GM19025 (cell line): Measurements from ENCODE around the gene LPXN.

Source experiments
- ATAC-seq: cut with Tn5 transposase; IDR thresholded peaks from one replicate; pipeline ENCODE4 v1.9.1; 2021; ENCODE audit warnings: mild to moderate bottlenecking, low read depth, moderate library complexity; ENCODE audit not compliant: unreplicated experiment

Gene LPXN

GRCh38 chr11:58575377-58576020 is at the start of gene LPXN:
TSS of gene LPXN (minus strand) at chr11:58575856. CDS start at chr11:58575772, 84 bp downstream.
- no peak for ATAC-seq

DNA sequence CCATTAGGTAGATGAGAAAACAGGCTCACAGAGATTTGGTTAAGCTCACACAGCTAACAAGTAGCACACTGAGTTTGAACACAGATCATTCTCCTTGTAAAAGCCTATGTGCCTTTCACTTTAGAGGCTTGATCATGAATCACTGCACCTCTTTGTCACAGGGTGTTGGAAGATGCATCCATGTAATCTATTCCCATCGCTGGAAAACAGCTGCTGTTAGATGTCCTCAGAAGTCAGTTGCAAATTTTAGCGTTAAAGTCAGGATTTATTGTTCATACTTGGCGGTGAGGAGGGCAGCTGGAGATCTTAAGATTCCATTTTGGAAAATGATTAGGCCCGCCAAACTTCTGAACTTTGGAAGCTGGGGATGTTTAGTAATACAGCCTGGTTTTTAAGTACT is 49.4 kb upstream of the LPXN start:
- ATAC-seq = no peak

DNA sequence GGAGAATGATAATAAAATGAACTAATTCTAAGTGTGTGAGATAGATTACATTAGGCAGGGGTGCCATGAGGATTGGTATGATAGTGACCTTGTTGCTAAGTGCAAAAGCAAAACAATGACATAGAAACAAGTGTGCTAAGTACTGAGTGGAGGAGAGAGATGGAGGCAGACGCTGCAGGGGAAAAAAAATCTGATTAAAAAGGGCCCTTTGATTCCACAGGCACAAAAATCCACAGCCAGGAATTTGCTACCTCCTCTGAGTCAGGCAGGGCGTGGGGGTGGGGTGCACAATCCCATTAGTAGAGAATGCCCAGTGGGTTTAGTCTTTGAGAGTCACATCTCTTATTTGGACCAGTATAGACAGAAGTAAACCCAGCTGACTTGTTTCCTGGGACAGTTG is 46.7 kb upstream of the LPXN start, which contains the start of gene CNTF:
CNTF (plus strand) TSS at position 322 of the 400 bp plus-strand sequence. CDS start 88 bp downstream, outside the sequence.
- no peak for ATAC-seq

DNA sequence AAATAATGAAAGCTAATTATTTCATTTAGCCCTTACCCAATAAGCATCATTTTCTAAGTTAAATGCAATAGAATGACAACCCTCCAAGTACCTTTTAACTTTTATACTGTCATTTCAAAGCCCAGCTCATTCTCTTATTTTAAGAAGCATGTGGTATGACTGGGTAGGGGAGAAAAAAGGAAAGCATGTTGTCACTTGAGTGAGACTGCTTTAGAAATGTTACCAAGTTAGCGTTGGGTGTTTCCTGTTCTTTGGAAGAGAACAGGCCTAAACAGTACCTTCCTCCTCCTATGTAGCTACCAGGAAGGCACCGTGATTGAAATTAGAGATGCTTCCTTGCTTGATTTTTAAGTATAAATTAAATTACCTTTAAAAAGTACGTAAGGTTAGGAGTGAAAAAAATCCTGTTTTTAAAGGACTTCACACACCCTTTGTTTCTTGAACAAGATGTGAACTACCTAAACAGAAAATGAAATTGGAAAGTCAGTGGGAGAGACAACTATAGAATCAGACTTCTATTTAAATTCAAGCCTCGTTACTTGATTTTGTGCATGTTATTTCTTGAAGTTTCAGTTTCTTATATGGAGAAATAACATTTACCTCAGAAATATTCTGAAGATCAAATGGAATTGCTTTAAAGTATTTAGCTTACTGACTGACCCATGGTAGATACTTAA is 46.1 kb upstream of the LPXN start:
- ATAC-seq = no peak

DNA sequence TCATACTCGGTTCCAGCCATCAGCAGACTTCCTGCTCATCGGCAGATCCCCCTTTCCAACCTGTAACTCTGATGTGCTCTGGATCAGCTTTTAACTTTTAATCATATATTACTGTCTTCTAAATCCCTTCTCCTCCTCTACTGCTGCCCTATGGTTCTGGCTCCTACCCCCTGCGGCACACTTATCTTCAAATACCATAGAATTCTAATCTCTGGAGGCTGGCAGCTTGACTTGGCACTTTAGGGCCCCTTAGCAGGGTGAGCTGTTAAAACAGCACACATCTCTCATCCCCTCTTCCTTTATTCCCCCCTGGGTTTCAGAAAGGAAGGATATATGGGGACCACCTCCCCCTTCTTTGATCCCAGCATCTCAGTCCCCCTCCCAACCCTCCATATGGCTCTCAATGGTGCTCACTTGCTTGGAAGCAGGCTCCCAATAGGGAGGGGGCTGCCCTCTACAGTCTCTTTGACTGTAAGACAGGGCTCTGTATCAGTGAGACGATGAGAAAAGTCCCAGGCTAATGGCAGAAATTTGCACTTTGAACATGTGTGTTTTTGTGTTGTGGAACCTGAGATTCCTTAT is 42.4 kb upstream of the LPXN start:
- ATAC-seq = no peak

DNA sequence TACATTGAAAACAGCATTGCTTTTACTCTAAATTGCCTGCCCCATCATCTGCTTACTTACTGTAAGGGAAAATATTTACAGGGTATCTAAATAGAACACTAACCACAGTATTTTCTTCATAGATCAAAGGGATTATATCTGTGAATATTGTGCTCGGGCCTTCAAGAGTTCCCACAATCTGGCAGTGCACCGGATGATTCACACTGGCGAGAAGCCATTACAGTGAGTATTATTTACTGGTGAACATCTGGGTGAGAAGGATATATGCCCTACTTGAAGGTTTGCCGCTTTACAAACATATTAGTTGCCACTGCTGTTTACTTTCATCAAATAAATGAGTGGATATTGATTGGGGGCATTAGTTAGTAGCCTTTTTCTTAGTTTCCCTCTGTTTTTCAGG is 40.9 kb upstream of the LPXN start:
- no peak for ATAC-seq

- no peak for ATAC-seq
Observed at GRCh38 chr11:58615559-58615958, 39.9 kb upstream of the LPXN start.

DNA sequence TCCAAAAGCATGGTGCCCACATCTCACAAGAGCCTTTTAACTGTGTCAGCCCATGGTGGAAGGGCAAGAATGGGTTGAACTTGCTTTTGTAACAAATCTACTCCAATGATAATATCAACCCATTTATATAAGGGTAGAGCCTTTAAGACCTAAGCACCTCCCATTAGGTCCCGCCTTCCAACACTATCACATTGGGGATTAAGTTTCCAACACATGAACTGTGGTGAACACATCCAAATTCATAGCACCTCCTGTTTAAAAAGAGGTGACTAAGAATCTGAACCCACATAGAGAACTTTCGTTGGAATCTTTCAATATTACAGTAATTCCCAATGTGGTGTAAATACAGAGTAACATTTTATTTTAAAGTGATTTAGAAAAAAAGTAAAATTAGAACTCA is 37.6 kb upstream of the LPXN start:
- ATAC-seq = no peak

- ATAC-seq = no peak
Observed at GRCh38 chr11:58609723-58610122, 34.1 kb upstream of the LPXN start.

DNA sequence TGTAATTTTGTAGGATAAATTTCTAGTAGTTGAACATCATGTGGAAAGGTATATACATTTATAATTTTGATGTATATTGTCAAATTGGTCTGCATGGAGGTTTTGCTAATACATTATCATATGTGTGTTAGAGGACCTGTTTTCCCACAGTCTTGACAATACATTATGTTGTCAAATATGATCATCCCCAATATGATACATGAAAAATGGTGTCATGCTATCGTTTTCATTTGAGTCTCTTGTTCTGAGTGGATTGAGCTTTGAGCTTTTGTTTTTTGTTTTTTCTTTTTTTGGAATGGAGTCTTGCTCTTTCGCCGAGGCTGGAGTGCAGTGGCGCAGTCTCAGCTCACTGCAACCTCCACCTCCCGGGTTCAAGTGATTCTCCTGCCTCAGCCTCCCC is 32.7 kb upstream of the LPXN start:
- no peak for ATAC-seq

- no peak for ATAC-seq
Observed at GRCh38 chr11:58606930-58607714, 31.5 kb upstream of the LPXN start.

DNA sequence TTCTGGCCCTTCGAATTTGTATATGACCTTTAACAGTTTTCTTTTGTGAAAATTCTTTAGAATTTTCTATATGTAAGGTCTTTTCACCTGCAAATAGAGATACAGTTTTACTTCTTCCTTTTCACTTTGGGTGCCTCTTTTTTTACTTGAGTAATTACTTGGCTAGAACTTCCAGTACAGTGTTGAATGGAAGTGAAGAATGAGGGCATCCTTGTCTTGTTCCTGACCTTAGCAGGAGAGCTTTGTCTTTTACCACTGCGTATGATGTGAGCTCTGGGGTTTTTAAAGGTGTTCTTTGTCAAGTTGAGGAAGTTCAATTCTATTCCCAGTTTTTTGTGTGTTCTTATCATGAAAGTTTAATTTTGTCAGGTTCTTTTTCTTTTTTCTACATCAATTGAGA is 24.9 kb upstream of the LPXN start:
- ATAC-seq = no peak

- ATAC-seq = no peak
Observed at GRCh38 chr11:58597486-58598144, 22.0 kb upstream of the LPXN start.

GRCh38 chr11:58596621-58597020 is 21.0 kb upstream of the LPXN start:
- ATAC-seq = no peak

DNA sequence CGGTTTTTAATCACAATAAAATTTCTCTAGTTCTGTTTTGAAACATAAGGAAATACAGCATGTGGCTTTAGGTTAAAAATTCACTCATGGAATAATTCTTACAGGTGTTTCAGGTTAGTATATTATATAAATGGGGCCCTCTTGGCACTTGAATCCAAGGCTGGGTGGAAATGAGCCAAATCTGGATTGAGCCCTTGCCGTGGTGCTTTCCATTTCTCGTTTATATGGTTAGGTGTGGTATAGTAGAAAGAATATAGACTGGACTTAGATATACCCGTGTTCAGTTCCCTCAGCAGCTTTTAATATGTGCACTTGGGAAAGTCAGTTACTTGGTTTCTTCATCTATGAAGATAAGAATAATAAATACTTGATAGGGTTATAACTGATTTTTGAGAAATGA is 19.2 kb upstream of the LPXN start:
- ATAC-seq = no peak

GRCh38 chr11:58592760-58593472 is 17.3 kb upstream of the LPXN start:
- ATAC-seq = no peak

DNA sequence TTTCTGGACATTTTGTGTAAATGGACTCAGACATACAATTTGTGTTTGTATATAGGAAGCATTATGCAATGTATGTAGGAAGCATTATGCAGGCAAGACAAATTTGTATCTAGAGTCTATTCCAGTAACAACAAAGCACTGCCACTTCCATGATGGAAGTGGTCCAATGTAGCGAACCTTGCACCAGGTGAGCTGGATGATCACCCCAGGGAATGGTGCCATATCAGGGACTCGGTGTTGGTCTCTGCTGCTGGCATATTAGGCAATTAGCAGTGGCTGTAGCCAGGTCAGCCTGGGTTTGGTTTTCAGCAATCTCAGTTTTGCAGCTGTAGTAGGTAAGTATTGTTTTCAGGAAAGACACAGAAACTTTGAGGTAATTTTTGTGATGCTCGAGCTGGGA is 16.0 kb upstream of the LPXN start:
- no peak for ATAC-seq

GRCh38 chr11:58586998-58587397 is 11.3 kb upstream of the LPXN start:
- ATAC-seq = no peak

DNA sequence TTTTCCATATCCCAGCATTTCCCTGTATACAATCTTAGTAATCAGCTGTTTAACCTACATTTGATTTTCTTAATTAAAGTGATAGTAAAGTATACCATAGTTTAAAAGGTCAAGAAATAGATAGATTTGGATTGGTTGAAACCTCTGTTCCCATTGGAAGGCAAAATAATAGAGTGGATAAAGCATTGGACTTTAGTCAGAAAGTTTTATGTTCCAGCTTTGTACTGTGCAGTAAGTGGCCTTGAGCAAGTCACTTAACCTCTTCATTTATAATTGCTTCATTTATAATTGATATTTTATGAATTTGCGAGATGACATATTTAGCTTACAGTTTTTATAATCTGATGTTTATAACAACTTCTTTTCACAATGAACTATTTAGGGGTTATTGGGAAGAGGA is 6.8 kb upstream of the LPXN start:
- no peak for ATAC-seq

- ATAC-seq = no peak
Observed at GRCh38 chr11:58580311-58580710, 4.7 kb upstream of the LPXN start.
